ENCODE results near the gene SEPTIN3. TPM values are rescaled to one million over a fixed set of nuclear protein-coding genes. Genes with fewer than 3 reads are reported as not detected.

Gene SEPTIN3
- total RNA-seq, 4 donors from 2014 or later: 0.22 to 0.75 (median 0.40) TPM

- Histone ChIP-seq H3K27me3 (no peaks in the 10 kb centered on the region), H3K4me3 (replicated peaks in 1 of 3) (no peak overlapping the region), H3K4me1 (no peaks in the 10 kb centered on the region), H3K27ac (no peak overlapping the region), H3K36me3 (no peaks in the 10 kb centered on the region), H3K9me3 (no peaks in the 10 kb centered on the region)
- no peak for DNase-seq
- intact Hi-C loops (cut with DNase I): no loop called here
- 85 to 87% methylated on average over 5 of the region's 5 CpGs for WGBS, 2 donors
- TF ChIP-seq POLR2A (IDR thresholded peaks at IDR 0.05) (no peak), CTCF (IDR thresholded peaks at IDR 0.05) (no peak)
Observed at GRCh38 chr22:41982865-41983264, 13.6 kb downstream of the SEPTIN3 start.

- H3K9me3 ChIP-seq: no peaks in the 10 kb centered on the region
- intact Hi-C loops (cut with DNase I): no loop called here
- H3K27me3 ChIP-seq: no peaks in the 10 kb centered on the region
- no peaks in the 10 kb centered on the region for H3K4me1 ChIP-seq
- TF ChIP-seq CTCF (IDR thresholded peaks at IDR 0.05): no peak
- no peak for TF ChIP-seq POLR2A (IDR thresholded peaks at IDR 0.05)
- no peak overlapping the region for H3K4me3 ChIP-seq (replicated peaks in 1 of 3)
- H3K27ac ChIP-seq: no peak overlapping the region
- DNase-seq: no peak
- H3K36me3 ChIP-seq: no peaks in the 10 kb centered on the region
- 75 to 85% methylated on average over 6 of the region's 6 CpGs for WGBS, 2 donors
Observed at GRCh38 chr22:41983513-41984405, 14.5 kb downstream of the SEPTIN3 start.

GRCh38 chr22:41987276-41987675 is 18.0 kb downstream of the SEPTIN3 start:
- H3K9me3 ChIP-seq: no peaks in the 10 kb centered on the region
- no peaks in the 10 kb centered on the region for H3K36me3 ChIP-seq
- intact Hi-C loops (cut with DNase I): no loop called here
- no peak for DNase-seq
- 88 to 95% methylated on average over 5 of the region's 5 CpGs for WGBS, 2 donors
- H3K4me3 ChIP-seq (replicated peaks in 1 of 3): no peak overlapping the region
- no peaks in the 10 kb centered on the region for H3K4me1 ChIP-seq
- H3K27ac ChIP-seq: no peak overlapping the region
- H3K27me3 ChIP-seq: no peaks in the 10 kb centered on the region
- no peak for TF ChIP-seq CTCF (IDR thresholded peaks at IDR 0.05)
- no peak for TF ChIP-seq POLR2A (IDR thresholded peaks at IDR 0.05)

- Histone ChIP-seq H3K27ac (no peak overlapping the region), H3K27me3 (no peaks in the 10 kb centered on the region), H3K4me1 (no peaks in the 10 kb centered on the region), H3K4me3 (replicated peaks in 1 of 3) (no peak overlapping the region), H3K9me3 (no peaks in the 10 kb centered on the region), H3K36me3 (no peaks in the 10 kb centered on the region)
- no peak for DNase-seq
- WGBS, 2 donors: 72 to 79% methylated on average over 4 of the region's 4 CpGs
- intact Hi-C loops (cut with DNase I): no loop called here
- TF ChIP-seq POLR2A (IDR thresholded peaks at IDR 0.05) (no peak), CTCF (IDR thresholded peaks at IDR 0.05) (no peak)
Observed at GRCh38 chr22:41989246-41989645, 20.0 kb downstream of the SEPTIN3 start.

- WGBS, 2 donors: 93 to 94% methylated on average over 7 of the region's 7 CpGs
- Histone ChIP-seq H3K27me3 (no peaks in the 10 kb centered on the region), H3K27ac (no peak overlapping the region), H3K4me3 (replicated peaks in 1 of 3) (no peak overlapping the region), H3K4me1 (no peaks in the 10 kb centered on the region), H3K36me3 (no peaks in the 10 kb centered on the region), H3K9me3 (no peaks in the 10 kb centered on the region)
- TF ChIP-seq CTCF (IDR thresholded peaks at IDR 0.05): no peak
- no peak for TF ChIP-seq POLR2A (IDR thresholded peaks at IDR 0.05)
- intact Hi-C loops (cut with DNase I): no loop called here
- no peak for DNase-seq
Observed at GRCh38 chr22:41991111-41991510, 21.9 kb downstream of the SEPTIN3 start.
